Erythroblast (primary cell): ENCODE data around the gene RNU2-63P.

ENCODE experiments used
- GATA1 ChIP-seq: IDR thresholded peaks from 2 replicates; pipeline ENCODE4 v1.6.1; 2011; ENCODE audit warnings: low read depth, mild to moderate bottlenecking, control low read depth, low read length, moderate library complexity
- POLR2A ChIP-seq: IDR thresholded peaks from 2 replicates; pipeline ENCODE4 v1.6.1; 2011; ENCODE audit warnings: mild to moderate bottlenecking, low read length

DNA sequence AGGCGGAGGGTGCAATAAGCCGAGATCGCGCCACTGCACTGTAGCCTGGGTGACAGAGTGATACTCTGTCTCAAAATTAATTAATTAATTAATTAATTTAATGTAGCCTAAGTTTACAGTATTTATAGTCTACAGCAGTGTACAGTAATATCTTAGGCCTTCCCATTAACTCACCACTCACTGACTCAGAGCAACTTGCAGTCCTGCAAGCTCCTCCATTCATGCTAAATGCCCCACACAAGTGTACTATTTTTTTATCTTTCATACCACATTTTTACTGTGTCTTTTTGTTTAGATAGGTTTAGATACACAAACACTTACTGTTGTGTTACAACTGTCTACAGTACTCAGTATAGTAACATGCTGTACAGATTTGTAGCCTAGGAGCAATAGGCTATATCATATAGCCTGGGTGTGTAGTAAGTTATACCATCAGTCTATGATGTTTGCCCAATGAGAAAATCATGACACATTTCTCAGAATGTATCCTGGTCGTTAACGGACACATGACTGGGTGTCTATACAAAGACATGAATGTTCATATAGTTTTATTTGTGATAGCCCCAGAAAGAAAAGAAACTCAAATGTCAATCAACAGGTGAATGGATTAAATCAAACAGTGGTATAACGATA is 15.8 kb upstream of the RNU2-63P start:
- TF ChIP-seq POLR2A (no peak), GATA1 (no peak)
